Neutrophil (primary cell): Measurements from ENCODE around the gene FOXJ1.

Experiments used
- H3K27ac ChIP-seq: fragments of 200-600 bp; sonication (generic); 2 replicates; pipeline ENCODE4 v1.5.1; 2016; ENCODE audit warnings: mild to moderate bottlenecking, moderate library complexity
- H3K27me3 ChIP-seq: fragments of 200-600 bp; sonication (generic); 2 replicates; pipeline ENCODE4 v1.6.0; 2016; ENCODE audit warnings: mild to moderate bottlenecking
- H3K36me3 ChIP-seq: fragments of 200-600 bp; sonication (generic); 2 replicates; pipeline ENCODE4 v1.5.1; 2017
- H3K4me1 ChIP-seq, 2 experiments: fragments of 200-600 bp in 1 of 2; sonication (generic) in 1 of 2; 1 replicate in 1 of 2; 2 replicates in 1 of 2; pipeline versions ENCODE4 v1.5.1 to v1.6.1; 2013 to 2016; ENCODE audit warnings: low read depth in 1 of 2, low read length in 1 of 2, mild to moderate bottlenecking in 1 of 2, moderate library complexity in 1 of 2; ENCODE audit not compliant: control insufficient read depth in 1 of 2, insufficient read depth in 1 of 2
- H3K4me3 ChIP-seq, 2 experiments: fragments of 200-600 bp in 1 of 2; sonication (generic) in 1 of 2; 1 replicate in 1 of 2; 2 replicates in 1 of 2; pipeline ENCODE4 v1.5.1; 2013 to 2016; ENCODE audit warnings: low read depth in 1 of 2, low read length in 1 of 2, mild to moderate bottlenecking in 1 of 2, moderate library complexity in 1 of 2
- H3K9me3 ChIP-seq: fragments of 200-600 bp; sonication (generic); 2 replicates; pipeline ENCODE4 v1.5.1; 2016
- CTCF ChIP-seq: fragments of 200-600 bp; sonication (generic); IDR thresholded peaks from 2 replicates; pipeline ENCODE4 v1.5.1; 2016; ENCODE audit warnings: antibody characterized with exemption

FOXJ1 gene

GRCh38 chr17:76089680-76090516 is 51.1 kb downstream of the FOXJ1 start:
- TF ChIP-seq CTCF: no peak
- Histone ChIP-seq H3K9me3 (no peaks in the 10 kb centered on the region), H3K4me3 (no peak overlapping the region), H3K27ac (no peak overlapping the region), H3K27me3 (no peaks in the 10 kb centered on the region), H3K4me1 (no peaks in the 10 kb centered on the region), H3K36me3 (peaks cover 99% of the 10 kb centered on the region)

GRCh38 chr17:76088868-76089576 is 52.0 kb downstream of the FOXJ1 start:
- Histone ChIP-seq H3K36me3 (peaks cover 99% of the 10 kb centered on the region), H3K27me3 (no peaks in the 10 kb centered on the region), H3K27ac (no peak overlapping the region), H3K4me1 (no peaks in the 10 kb centered on the region), H3K4me3 (no peak overlapping the region), H3K9me3 (no peaks in the 10 kb centered on the region)
- TF ChIP-seq CTCF: no peak

GRCh38 chr17:76088041-76088867 is 52.8 kb downstream of the FOXJ1 start:
- Histone ChIP-seq H3K4me1 (no peaks in the 10 kb centered on the region), H3K36me3 (peaks cover 99% of the 10 kb centered on the region), H3K27ac (no peak overlapping the region), H3K4me3 (no peak overlapping the region), H3K9me3 (no peaks in the 10 kb centered on the region), H3K27me3 (no peaks in the 10 kb centered on the region)
- TF ChIP-seq CTCF: no peak

GRCh38 chr17:76087531-76087930 is 53.5 kb downstream of the FOXJ1 start:
- no peaks in the 10 kb centered on the region for H3K9me3 ChIP-seq
- H3K27ac ChIP-seq: no peak overlapping the region
- TF ChIP-seq CTCF: no peak
- no peaks in the 10 kb centered on the region for H3K4me1 ChIP-seq
- H3K36me3 ChIP-seq: peaks cover 99% of the 10 kb centered on the region
- no peak overlapping the region for H3K4me3 ChIP-seq
- H3K27me3 ChIP-seq: no peaks in the 10 kb centered on the region

- Histone ChIP-seq H3K4me1 (no peaks in the 10 kb centered on the region), H3K4me3 (no peak overlapping the region), H3K36me3 (peaks cover 100% of the 10 kb centered on the region), H3K27me3 (no peaks in the 10 kb centered on the region), H3K9me3 (no peaks in the 10 kb centered on the region), H3K27ac (no peak overlapping the region)
- TF ChIP-seq CTCF: no peak
Measured at GRCh38 chr17:76086384-76086783, 54.7 kb downstream of the FOXJ1 start.
